ENCODE data around the gene LIPC.

Gene LIPC

GRCh38 chr15:58475573-58476524 is 44.1 kb downstream of the LIPC start:
- peak; percentile 64 for DNase-seq

- no peak for DNase-seq
Measured at GRCh38 chr15:58476525-58477162, 44.9 kb downstream of the LIPC start.

GRCh38 chr15:58477170-58477569 is 45.4 kb downstream of the LIPC start:
- no peak for DNase-seq

GRCh38 chr15:58478035-58478434 is 46.2 kb downstream of the LIPC start:
- no peak for DNase-seq

- DNase-seq = no peak
Measured at GRCh38 chr15:58478579-58478978, 46.8 kb downstream of the LIPC start.

GRCh38 chr15:58479941-58480340 is 48.1 kb downstream of the LIPC start:
- DNase-seq = no peak

GRCh38 chr15:58483376-58483775 is 51.6 kb downstream of the LIPC start:
- no peak for DNase-seq

- DNase-seq = no peak
Measured at GRCh38 chr15:58484791-58485600, 53.2 kb downstream of the LIPC start.

GRCh38 chr15:58486062-58486461 is 54.3 kb downstream of the LIPC start:
- DNase-seq = no peak

- DNase-seq = no peak
Measured at GRCh38 chr15:58486564-58486963, 54.8 kb downstream of the LIPC start.

GRCh38 chr15:58487041-58487723 is 55.4 kb downstream of the LIPC start:
- no peak for DNase-seq

- DNase-seq = no peak
Measured at GRCh38 chr15:58487724-58488120, 55.9 kb downstream of the LIPC start.

- no peak for DNase-seq
Measured at GRCh38 chr15:58489289-58490085, 57.7 kb downstream of the LIPC start.

- no peak for DNase-seq
Measured at GRCh38 chr15:58490086-58490887, 58.5 kb downstream of the LIPC start.

- DNase-seq = no peak
Measured at GRCh38 chr15:58490888-58491473, 59.2 kb downstream of the LIPC start.

- no peak for DNase-seq
Measured at GRCh38 chr15:58491499-58492202, 59.9 kb downstream of the LIPC start.

- DNase-seq = peak; percentile 23
Measured at GRCh38 chr15:58492661-58493397, 61.0 kb downstream of the LIPC start.

GRCh38 chr15:58494567-58494966 is 62.8 kb downstream of the LIPC start:
- no peak for DNase-seq

- no peak for DNase-seq
Measured at GRCh38 chr15:58495891-58496408, 64.2 kb downstream of the LIPC start.

Data from fibroblast of skin of scalp (primary cell).